CD14-positive monocyte (primary cell): Measurements from ENCODE around the gene VPS52. TPM values are rescaled to one million over a fixed set of nuclear protein-coding genes. Genes with fewer than 3 reads are reported as not detected.

ENCODE experiments used
- DNase-seq, 3 donors: peaks; one replicate each; pipeline ENCODE4 v3.0.0-alpha.2; 2011 to 2022
- H2AFZ ChIP-seq: 2 replicates; pipeline ENCODE4 v1.6.0; 2012; ENCODE audit warnings: mild to moderate bottlenecking, low read depth, low read length, inconsistent platforms; ENCODE audit not compliant: insufficient read depth, poor library complexity, severe bottlenecking
- H3K27ac ChIP-seq, 2 donors: 1 replicate in 1 of 2; 2 replicates in 1 of 2; pipeline ENCODE4 v1.5.1; 2012 to 2013; ENCODE audit warnings: low read length in 2 of 2, control low read depth in 1 of 2, inconsistent platforms in 1 of 2, low read depth in 1 of 2, mild to moderate bottlenecking in 1 of 2
- H3K27me3 ChIP-seq, 2 donors: one replicate each; pipeline versions ENCODE4 v1.6.0 to v1.6.1; 2011 to 2013; ENCODE audit warnings: low read length in 2 of 2; ENCODE audit not compliant: control insufficient read depth in 2 of 2, insufficient read depth in 2 of 2
- H3K36me3 ChIP-seq, 2 donors: replicated peaks in 1 of 2; 1 replicate in 1 of 2; 2 replicates in 1 of 2; pipeline versions ENCODE4 v1.5.1 to v1.6.1; 2012 to 2013; ENCODE audit warnings: low read length in 2 of 2, control low read depth in 1 of 2, inconsistent platforms in 1 of 2, mild to moderate bottlenecking in 1 of 2; ENCODE audit not compliant: insufficient read depth in 2 of 2, control insufficient read depth in 1 of 2
- H3K4me1 ChIP-seq, 2 donors: 1 replicate in 1 of 2; 2 replicates in 1 of 2; pipeline versions ENCODE4 v1.5.1 to v1.6.1; 2012 to 2013; ENCODE audit warnings: low read length in 2 of 2, control low read depth in 1 of 2, inconsistent platforms in 1 of 2, mild to moderate bottlenecking in 1 of 2, moderate library complexity in 1 of 2; ENCODE audit not compliant: insufficient read depth in 2 of 2, control insufficient read depth in 1 of 2
- H3K4me2 ChIP-seq: replicated peaks from 2 replicates; pipeline ENCODE3; 2012; ENCODE audit warnings: low read length, moderate library complexity, mild to moderate bottlenecking; ENCODE audit not compliant: poor library complexity, severe bottlenecking; ENCODE audit errors: extremely low read depth
- H3K4me3 ChIP-seq, 3 experiments: fragments of 200-600 bp in 1 of 3; sonication (generic) in 1 of 3; replicated peaks in 1 of 3; 1 replicate in 2 of 3; 2 replicates in 1 of 3; pipeline ENCODE4 v1.5.1; 2011 to 2013; ENCODE audit warnings: low read length in 3 of 3, mild to moderate bottlenecking in 3 of 3, control low read depth in 2 of 3, low read depth in 2 of 3, inconsistent platforms in 1 of 3, moderate library complexity in 1 of 3
- H3K79me2 ChIP-seq: 2 replicates; pipeline ENCODE4 v1.6.0; 2012; ENCODE audit warnings: mild to moderate bottlenecking, control low read depth, inconsistent platforms, low read length, moderate library complexity; ENCODE audit not compliant: insufficient read depth
- H3K9ac ChIP-seq: 2 replicates; pipeline ENCODE4 v1.6.0; 2017; ENCODE audit warnings: low read length, mild to moderate bottlenecking; ENCODE audit not compliant: insufficient read depth, poor library complexity, severe bottlenecking
- H3K9me3 ChIP-seq, 2 donors: replicated peaks in 1 of 2; 1 replicate in 1 of 2; 2 replicates in 1 of 2; pipeline versions ENCODE4 v1.5.1 to v1.6.1; 2012 to 2013; ENCODE audit warnings: low read length in 2 of 2, control low read depth in 1 of 2; ENCODE audit not compliant: control insufficient read depth in 1 of 2, insufficient read depth in 1 of 2
- H4K20me1 ChIP-seq: 2 replicates; pipeline ENCODE4 v1.6.0; 2012; ENCODE audit warnings: mild to moderate bottlenecking, low read length, control low read depth, moderate library complexity; ENCODE audit not compliant: insufficient read depth
- H3K27ac Mint-ChIP-seq, 7 donors: one replicate each; pipeline ENCODE4 v1.8.0; 2020; ENCODE audit warnings: mild to moderate bottlenecking in 7 of 7, mixed read lengths in 7 of 7, moderate library complexity in 6 of 7, inconsistent platforms in 2 of 7
- H3K27me3 Mint-ChIP-seq, 3 donors: one replicate each; pipeline ENCODE4 v1.8.0; 2021 to 2022; ENCODE audit warnings: low read depth in 3 of 3, mild to moderate bottlenecking in 3 of 3, mixed read lengths in 3 of 3, moderate library complexity in 3 of 3, inconsistent platforms in 1 of 3
- H3K36me3 Mint-ChIP-seq, 2 donors: one replicate each; pipeline ENCODE4 v1.8.0; 2020; ENCODE audit warnings: mixed read lengths in 2 of 2, inconsistent platforms in 1 of 2, mild to moderate bottlenecking in 1 of 2
- H3K4me1 Mint-ChIP-seq: one replicate; pipeline ENCODE4 v1.8.0; 2020; ENCODE audit warnings: mild to moderate bottlenecking, mixed read lengths
- H3K4me3 Mint-ChIP-seq, 2 donors: one replicate each; pipeline ENCODE4 v1.8.0; 2020; ENCODE audit warnings: mild to moderate bottlenecking in 2 of 2, mixed read lengths in 2 of 2, moderate library complexity in 1 of 2
- H3K9me3 Mint-ChIP-seq, 7 donors: one replicate each; pipeline ENCODE4 v1.8.0; 2020 to 2022; ENCODE audit warnings: mixed read lengths in 7 of 7, mild to moderate bottlenecking in 6 of 7, moderate library complexity in 6 of 7, inconsistent platforms in 2 of 7
- CTCF ChIP-seq: fragments of 200-600 bp; IDR thresholded peaks from one replicate; pipeline ENCODE4 v1.8.0; 2022; ENCODE audit warnings: antibody characterized with exemption, mild to moderate bottlenecking
- WGBS: methylation state at CpG from one replicate; pipeline ENCODE4 v1.1.5; 2013; ENCODE audit warnings: missing lambda C conversion rate; ENCODE audit not compliant: insufficient coverage; 5-methylcytosine and 5-hydroxymethylcytosine counted together
- intact Hi-C, 2 donors: fragments of 100-400 bp; cut with micrococcal nuclease; formaldehyde crosslinking; loops; one replicate each; pipeline versions ENCODE4 v1.15.0 to v1.15.1; 2023
- polyA plus RNA-seq, 3 donors: library from polyadenylated mRNA; depleted of rRNA in 1 of 3; unstranded in 2 of 3; stranded (reverse) in 1 of 3; fragments of 300-500 nt in 2 of 3; fragments of >200 nt in 1 of 3; fragmentation: Illumina TruSeq in 2 of 3; gene quantifications; 1 replicate in 2 of 3; 2 replicates in 1 of 3; pipeline ENCODE4 v1.2.3, GENCODE V29; 2012 to 2021
- small RNA-seq: library from RNA; depleted of rRNA; stranded (forward); fragments of <200 nt; gene quantifications from one replicate; pipeline ENCODE3, GENCODE V24; 2012; ENCODE audit warnings: low read depth; ENCODE audit not compliant: insufficient read length

Gene VPS52
- polyA plus RNA-seq, 3 donors = 11.0 to 150 (median 14.5) TPM

GRCh38 chr6:33201935-33202334 lies 69.7 kb downstream of the VPS52 start:
- H3K27ac ChIP-seq = peak overlapping the region in 1 of 2 donors; percentile 94
- peaks cover 50% of the 10 kb centered on the region for H3K79me2 ChIP-seq
- Mint-ChIP-seq H3K27ac (peak overlapping the region in 3 of 7 donors; percentile 63 to 96 (median 82)), H3K36me3 (peaks cover 31 to 37% of the 10 kb centered on the region in 2 donors), H3K4me3 (peak overlapping the region; percentile 94 to 96), H3K27me3 (peaks cover 0 to 10% (median 9%) of the 10 kb centered on the region in 3 donors), H3K9me3 (peaks cover 0 to 3% (median 0%) of the 10 kb centered on the region in 7 donors), H3K4me1 (peaks cover 64% of the 10 kb centered on the region)
- intact Hi-C loops = loop anchor here (2.0 to 10.0 kb wide), 4 partner anchors 47 to 213 kb away; partner anchors contain the start of genes RGL2 (in 2 of the 2), CUTA (in 1 of the 2) and PHF1 (in 1 of the 2)
- WGBS = no CpG with 5 or more reads among the region's 6 CpGs
- no peak overlapping the region for H3K9ac ChIP-seq
- peaks cover 40 to 54% of the 10 kb centered on the region in 2 donors for H3K4me1 ChIP-seq
- no peak for TF ChIP-seq CTCF
- H3K27me3 ChIP-seq = no peaks in the 10 kb centered on the region
- H4K20me1 ChIP-seq = peaks cover 41% of the 10 kb centered on the region
- peaks cover 26 to 27% of the 10 kb centered on the region in 2 donors for H3K36me3 ChIP-seq
- H3K4me3 ChIP-seq = peak overlapping the region in 1 of 3 experiments; percentile 95
- DNase-seq = no peak
- H2AFZ ChIP-seq = no peak overlapping the region
- peak overlapping the region; percentile 93 for H3K4me2 ChIP-seq
- H3K9me3 ChIP-seq = no peaks in the 10 kb centered on the region

GRCh38 chr6:33201147-33201545 lies 70.5 kb downstream of the VPS52 start:
- Histone ChIP-seq H3K79me2 (peaks cover 50% of the 10 kb centered on the region), H3K36me3 (peaks cover 33 to 35% of the 10 kb centered on the region in 2 donors), H4K20me1 (peaks cover 48% of the 10 kb centered on the region), H3K9me3 (no peaks in the 10 kb centered on the region), H2AFZ (peak overlapping the region; percentile 96), H3K27ac (peak overlapping the region; percentile 94), H3K27me3 (no peaks in the 10 kb centered on the region), H3K4me2 (peak overlapping the region; percentile 93), H3K9ac (peak overlapping the region; percentile 94), H3K4me1 (peaks cover 40 to 53% of the 10 kb centered on the region in 2 donors), H3K4me3 (peak overlapping the region; percentile 83 to 96 (median 95))
- 3% methylated on average over 12 of the region's 14 CpGs for WGBS
- peaks cover 63% of the 10 kb centered on the region for H3K4me1 Mint-ChIP-seq
- TF ChIP-seq CTCF = no peak
- peak in 1 of 3 donors; percentile 27 for DNase-seq
- H3K27me3 Mint-ChIP-seq = peaks cover 0 to 9% (median 2%) of the 10 kb centered on the region in 3 donors
- peaks cover 38 to 45% of the 10 kb centered on the region in 2 donors for H3K36me3 Mint-ChIP-seq
- peak overlapping the region; percentile 94 to 96 for H3K4me3 Mint-ChIP-seq
- H3K9me3 Mint-ChIP-seq = peaks cover 0 to 3% (median 0%) of the 10 kb centered on the region in 7 donors
- peak overlapping the region; percentile 95 to 99 (median 97) for H3K27ac Mint-ChIP-seq
- intact Hi-C loops = loop anchor here (2.0 to 10.0 kb wide), 4 partner anchors 48 to 214 kb away; partner anchors contain the start of genes RGL2 (in 2 of the 2), CUTA (in 1 of the 2) and PHF1 (in 1 of the 2)

Small RNA genes within 50 kb of the gene (small RNA-seq; reads per million reads assigned to genes)
- gene MIR219A1 = not detected

Other genes starting within 250 kb of the VPS52 start
- gene HLA-DPA1, start 198.2 kb downstream of the VPS52 start, polyA plus RNA-seq = 1,000 to 10,000 TPM in 1 of 3 donors, 100 to 1,000 TPM in 2; 578 to 1,024 (median 796) TPM
- 100 to 1,000 TPM; 569 to 682 (median 676) TPM for gene HLA-DPB1, start 195.9 kb downstream of the VPS52 start, polyA plus RNA-seq
- under 1 TPM in 1 of 3 donors, not detected in 2; 0.57 TPM for gene COL11A2, start 79.4 kb downstream of the VPS52 start, polyA plus RNA-seq
- gene RXRB, start 71.2 kb downstream of the VPS52 start, polyA plus RNA-seq = 10 to 100 TPM in 1 of 3 donors, 1 to 10 TPM in 2; 4.5 to 74.5 (median 5.1) TPM
- 10 to 100 TPM; 14.5 to 32.7 (median 17.7) TPM for gene SLC39A7, start 71.0 kb downstream of the VPS52 start, polyA plus RNA-seq
- 10 to 100 TPM in 1 of 3 donors, 1 to 10 TPM in 2; 3.8 to 10.6 (median 4.7) TPM for gene HSD17B8, start 67.2 kb downstream of the VPS52 start, polyA plus RNA-seq
- 10 to 100 TPM in 1 of 3 donors, 1 to 10 TPM in 2; 4.6 to 27.9 (median 5.7) TPM for gene RING1, start 63.4 kb downstream of the VPS52 start, polyA plus RNA-seq
- 1,000 to 10,000 TPM; 2,430 to 3,295 (median 2,894) TPM for gene RPS18, start 199 bp upstream of the VPS52 start, polyA plus RNA-seq
- 10 to 100 TPM in 2 of 3 donors, 1 to 10 TPM in 1; 6.5 to 32.2 (median 28.5) TPM for gene B3GALT4, start 5.2 kb upstream of the VPS52 start, polyA plus RNA-seq
- gene WDR46, start 17.4 kb upstream of the VPS52 start, polyA plus RNA-seq = 10 to 100 TPM; 33.3 to 41.0 (median 37.3) TPM
- 10 to 100 TPM; 26.0 to 36.2 (median 28.4) TPM for gene PFDN6, start 17.7 kb upstream of the VPS52 start, polyA plus RNA-seq
- 100 to 1,000 TPM in 1 of 3 donors, 10 to 100 TPM in 2; 14.9 to 145 (median 15.5) TPM for gene RGL2, start 27.1 kb upstream of the VPS52 start, polyA plus RNA-seq
- 100 to 1,000 TPM; 138 to 228 (median 141) TPM for gene TAPBP, start 42.2 kb upstream of the VPS52 start, polyA plus RNA-seq
- 10 to 100 TPM; 12.2 to 16.5 (median 16.1) TPM for gene ZBTB22, start 45.9 kb upstream of the VPS52 start, polyA plus RNA-seq
- 10 to 100 TPM; 22.3 to 39.2 (median 28.5) TPM for gene DAXX, start 51.1 kb upstream of the VPS52 start, polyA plus RNA-seq
- gene KIFC1, start 119.9 kb upstream of the VPS52 start, polyA plus RNA-seq = under 1 TPM; 0.14 to 0.87 (median 0.68) TPM
- gene PHF1, start 139.1 kb upstream of the VPS52 start, polyA plus RNA-seq = 10 to 100 TPM in 1 of 3 donors, 1 to 10 TPM in 2; 3.0 to 90.2 (median 3.5) TPM
- gene CUTA, start 146.2 kb upstream of the VPS52 start, polyA plus RNA-seq = 100 to 1,000 TPM; 137 to 160 (median 153) TPM
- 1 to 10 TPM in 1 of 3 donors, not detected in 2; 4.0 TPM for gene SYNGAP1, start 148.2 kb upstream of the VPS52 start, polyA plus RNA-seq
- 1 to 10 TPM in 2 of 3 donors, under 1 TPM in 1; 0.42 to 2.0 (median 1.1) TPM for gene ZBTB9, start 182.7 kb upstream of the VPS52 start, polyA plus RNA-seq